Measurements from ENCODE around the gene GNPDA1. TPM values are rescaled to one million over a fixed set of nuclear protein-coding genes. Genes with fewer than 3 reads are reported as not detected.
A peak's percentile ranks its signal among the peaks of the same experiment; 100 is the strongest.

The GNPDA1 gene
- total and polyA plus RNA-seq, 2 of the 4 experiments (the other 2 are of a cell fraction) = 23.1 to 60.6 TPM

DNA sequence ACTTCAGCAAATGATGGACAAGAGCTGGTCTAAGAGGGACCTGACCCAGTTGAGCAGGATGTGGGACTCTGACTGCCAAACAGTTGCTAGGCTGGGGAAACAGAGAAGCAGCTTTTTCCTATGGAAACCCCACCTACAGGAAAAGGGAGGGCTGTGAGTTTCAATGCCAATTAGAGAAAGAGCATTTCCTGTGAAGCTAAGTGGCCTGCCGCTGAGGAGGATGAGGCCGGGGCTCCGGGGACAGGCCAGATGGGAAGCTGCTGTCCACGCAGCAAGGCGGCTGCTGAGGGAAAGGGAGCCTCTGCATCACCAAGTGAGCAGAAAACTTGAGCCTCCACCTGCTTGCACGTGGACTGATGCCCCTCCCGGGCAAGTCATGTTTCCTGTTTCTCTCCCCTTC is 54.7 kb downstream of the GNPDA1 start, which contains the start of gene PCDH12:
TSS of gene PCDH12 (minus strand) at position 90 of the 400 bp plus-strand sequence. CDS start 351 bp downstream, outside the sequence.
- peak within 1 kb of the TSS; percentile 26 for H2AFZ ChIP-seq (replicated peaks; ENCODE audit: low read length, poor library complexity)
- H3K4me3 ChIP-seq (ENCODE audit: insufficient read depth, low read depth, low read length) = no peak within 1 kb of the TSS
- no peak within 1 kb of the TSS for H2BK120ac ChIP-seq (ENCODE audit: low read depth, low read length)
- in situ Hi-C loops (cut with MboI; ENCODE audit: low sequenced_read_pairs) (loop anchor here (5.0 kb wide), 2 partner anchors 81 to 266 kb away; partner anchors contain the start of gene PCDH1), intact Hi-C loops (cut with micrococcal nuclease) (no loop called here), dilution Hi-C loops (cut with HindIII; ENCODE audit: low sequenced_read_pairs, unreplicated experiment) (no loop called here)
- no peak within 1 kb of the TSS for H2AK9ac ChIP-seq (replicated peaks; ENCODE audit: low read depth, low read length, poor library complexity)
- peaks cover 17% of the 10 kb centered on the region for H3K27me3 ChIP-seq (ENCODE audit: control insufficient read depth, insufficient read depth, low read length)
- H2AK5ac ChIP-seq (ENCODE audit: low read depth, low read length) = no peak within 1 kb of the TSS
- no peak within 1 kb of the TSS for H3K18ac ChIP-seq (ENCODE audit: low read depth, low read length)
- no TSS peak for BruUV-seq (replicated peaks)
- H3K4me2 ChIP-seq (ENCODE audit: low read depth, low read length) = no peak within 1 kb of the TSS
- no peaks in the 10 kb centered on the region for H3K4me1 ChIP-seq (ENCODE audit: control insufficient read depth, insufficient read depth, low read length)
- H4K91ac ChIP-seq (ENCODE audit: insufficient read depth, low read depth, low read length) = no peak within 1 kb of the TSS
- no peak for TF ChIP-seq FOS (IDR thresholded peaks at IDR 0.05; ENCODE audit: low read depth, low read length)
- TF ChIP-seq RCOR1 (IDR thresholded peaks at IDR 0.05; ENCODE audit: insufficient replicate concordance, low read length) = no peak
- no peak for TF ChIP-seq SMC3 (IDR thresholded peaks at IDR 0.05; ENCODE audit: low read depth, low read length)
- TF ChIP-seq CHD1 (IDR thresholded peaks at IDR 0.05; ENCODE audit: low read depth, low read length) = no peak
- TF ChIP-seq, protein P1, sequence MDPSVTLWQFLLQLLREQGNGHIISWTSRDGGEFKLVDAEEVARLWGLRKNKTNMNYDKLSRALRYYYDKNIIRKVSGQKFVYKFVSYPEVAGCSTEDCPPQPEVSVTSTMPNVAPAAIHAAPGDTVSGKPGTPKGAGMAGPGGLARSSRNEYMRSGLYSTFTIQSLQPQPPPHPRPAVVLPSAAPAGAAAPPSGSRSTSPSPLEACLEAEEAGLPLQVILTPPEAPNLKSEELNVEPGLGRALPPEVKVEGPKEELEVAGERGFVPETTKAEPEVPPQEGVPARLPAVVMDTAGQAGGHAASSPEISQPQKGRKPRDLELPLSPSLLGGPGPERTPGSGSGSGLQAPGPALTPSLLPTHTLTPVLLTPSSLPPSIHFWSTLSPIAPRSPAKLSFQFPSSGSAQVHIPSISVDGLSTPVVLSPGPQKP (IDR thresholded peaks at IDR 0.05; ENCODE audit: borderline replicate concordance, low read depth, low read length) = no peak
- TF ChIP-seq MAZ (IDR thresholded peaks at IDR 0.05; ENCODE audit: borderline replicate concordance, low read depth, low read length) = no peak
- TF ChIP-seq POLR2A (IDR thresholded peaks at IDR 0.05; ENCODE audit: low read depth, low read length) = no peak
- TF ChIP-seq MXI1 (IDR thresholded peaks at IDR 0.05; ENCODE audit: borderline replicate concordance, low read depth, low read length) = no peak
- TF ChIP-seq BHLHE40 (IDR thresholded peaks at IDR 0.05; ENCODE audit: low read depth, low read length) = no peak
- TF ChIP-seq RFX5 (IDR thresholded peaks at IDR 0.05; ENCODE audit: low read depth, low read length) = no peak
- TF ChIP-seq, protein P2, sequence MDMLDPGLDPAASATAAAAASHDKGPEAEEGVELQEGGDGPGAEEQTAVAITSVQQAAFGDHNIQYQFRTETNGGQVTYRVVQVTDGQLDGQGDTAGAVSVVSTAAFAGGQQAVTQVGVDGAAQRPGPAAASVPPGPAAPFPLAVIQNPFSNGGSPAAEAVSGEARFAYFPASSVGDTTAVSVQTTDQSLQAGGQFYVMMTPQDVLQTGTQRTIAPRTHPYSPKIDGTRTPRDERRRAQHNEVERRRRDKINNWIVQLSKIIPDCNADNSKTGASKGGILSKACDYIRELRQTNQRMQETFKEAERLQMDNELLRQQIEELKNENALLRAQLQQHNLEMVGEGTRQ (IDR thresholded peaks at IDR 0.05; ENCODE audit: low read depth, low read length) = no peak
- TF ChIP-seq, protein P3, sequence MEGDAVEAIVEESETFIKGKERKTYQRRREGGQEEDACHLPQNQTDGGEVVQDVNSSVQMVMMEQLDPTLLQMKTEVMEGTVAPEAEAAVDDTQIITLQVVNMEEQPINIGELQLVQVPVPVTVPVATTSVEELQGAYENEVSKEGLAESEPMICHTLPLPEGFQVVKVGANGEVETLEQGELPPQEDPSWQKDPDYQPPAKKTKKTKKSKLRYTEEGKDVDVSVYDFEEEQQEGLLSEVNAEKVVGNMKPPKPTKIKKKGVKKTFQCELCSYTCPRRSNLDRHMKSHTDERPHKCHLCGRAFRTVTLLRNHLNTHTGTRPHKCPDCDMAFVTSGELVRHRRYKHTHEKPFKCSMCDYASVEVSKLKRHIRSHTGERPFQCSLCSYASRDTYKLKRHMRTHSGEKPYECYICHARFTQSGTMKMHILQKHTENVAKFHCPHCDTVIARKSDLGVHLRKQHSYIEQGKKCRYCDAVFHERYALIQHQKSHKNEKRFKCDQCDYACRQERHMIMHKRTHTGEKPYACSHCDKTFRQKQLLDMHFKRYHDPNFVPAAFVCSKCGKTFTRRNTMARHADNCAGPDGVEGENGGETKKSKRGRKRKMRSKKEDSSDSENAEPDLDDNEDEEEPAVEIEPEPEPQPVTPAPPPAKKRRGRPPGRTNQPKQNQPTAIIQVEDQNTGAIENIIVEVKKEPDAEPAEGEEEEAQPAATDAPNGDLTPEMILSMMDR (conservative IDR thresholded peaks at IDR 0.05; ENCODE audit: low read depth, low read length) = no peak
- TF ChIP-seq MAFK (IDR thresholded peaks at IDR 0.05; ENCODE audit: low read depth, low read length) = no peak
- TF ChIP-seq RAD21 (IDR thresholded peaks at IDR 0.05; ENCODE audit: low read length) = no peak
- no peak for TF ChIP-seq NFE2L2 (IDR thresholded peaks at IDR 0.05; ENCODE audit: low read depth, low read length)
- TF ChIP-seq CEBPB (IDR thresholded peaks at IDR 0.05; ENCODE audit: low read depth, low read length) = no peak
- H3K9me1 ChIP-seq (ENCODE audit: insufficient read depth, low read length) = no peaks in the 10 kb centered on the region
- CTCF ChIA-PET = interaction anchor here (0.6 to 1.5 kb wide), 4 partner anchors 34 to 293 kb away, joined by 3 read pairs; partner anchors contain the start of gene DELE1
- POLR2A ChIA-PET (ENCODE audit: unreplicated experiment) = no interaction called here
- H2BK15ac ChIP-seq (ENCODE audit: low read depth, low read length) = no peak within 1 kb of the TSS
- DNase-seq = peak; percentile 7
- H3K27ac ChIP-seq (ENCODE audit: insufficient read depth, low read length) = no peak within 1 kb of the TSS
- H4K20me1 ChIP-seq (ENCODE audit: insufficient read depth, low read length) = no peaks in the 10 kb centered on the region; the same call in 1 of the 2 replicates
- H3K9me3 ChIP-seq (ENCODE audit: control insufficient read depth, insufficient read depth, low read length) = no peaks in the 10 kb centered on the region
- H4K8ac ChIP-seq (ENCODE audit: low read depth in 2 of 2, low read length in 2 of 2) = no peak within 1 kb of the TSS
- ATAC-seq (ENCODE audit: low read depth) = no peak
- 17% methylated on average over 7 of the region's 7 CpGs; no CpG with 5 or more reads in 1 of the 2 experiments for WGBS, 2 experiments (ENCODE audit: extremely low coverage in 2 of 2, insufficient read length in 1 of 2)
- H3K23ac ChIP-seq (ENCODE audit: low read depth, low read length) = peak within 1 kb of the TSS; percentile 25; the same call in 1 of the 2 replicates
- no peak within 1 kb of the TSS for H3K56ac ChIP-seq (ENCODE audit: extremely low read depth, insufficient read depth, low read length)
- no peak within 1 kb of the TSS for H4K5ac ChIP-seq (ENCODE audit: low read depth, low read length)
- no peak within 1 kb of the TSS for H2BK20ac ChIP-seq (ENCODE audit: low read depth, low read length)
- no peak within 1 kb of the TSS for H3K9ac ChIP-seq (ENCODE audit: low read depth, low read length)
- no peaks in the 10 kb centered on the region for H3K36me3 ChIP-seq (ENCODE audit: control insufficient read depth, insufficient read depth, low read length)
- no peak within 1 kb of the TSS for H2BK5ac ChIP-seq (ENCODE audit: low read depth, low read length, poor library complexity, severe bottlenecking)
- no peak within 1 kb of the TSS for H3K14ac ChIP-seq (replicated peaks; ENCODE audit: low read depth, low read length)
- no peak within 1 kb of the TSS for H3K4ac ChIP-seq (ENCODE audit: low read depth, low read length)
- H3K79me1 ChIP-seq (ENCODE audit: low read depth in 1 of 2, low read length in 2 of 2) = no peaks in the 10 kb centered on the region
